ENCODE results near the gene MST1. TPM values are rescaled to one million over a fixed set of nuclear protein-coding genes. Genes with fewer than 3 reads are reported as not detected.
A peak's percentile ranks its signal among the peaks of the same experiment; 100 is the strongest.

MST1 gene
- total and polyA plus RNA-seq, 8 donors = 17.2 to 150 (median 24.7) TPM

GRCh38 chr3:49725906-49726681 is 36.8 kb upstream of the MST1 start:
- 72 to 76% methylated on average over 11 of the region's 11 CpGs for WGBS, 2 donors
- H3K27ac ChIP-seq = no peak overlapping the region

DNA sequence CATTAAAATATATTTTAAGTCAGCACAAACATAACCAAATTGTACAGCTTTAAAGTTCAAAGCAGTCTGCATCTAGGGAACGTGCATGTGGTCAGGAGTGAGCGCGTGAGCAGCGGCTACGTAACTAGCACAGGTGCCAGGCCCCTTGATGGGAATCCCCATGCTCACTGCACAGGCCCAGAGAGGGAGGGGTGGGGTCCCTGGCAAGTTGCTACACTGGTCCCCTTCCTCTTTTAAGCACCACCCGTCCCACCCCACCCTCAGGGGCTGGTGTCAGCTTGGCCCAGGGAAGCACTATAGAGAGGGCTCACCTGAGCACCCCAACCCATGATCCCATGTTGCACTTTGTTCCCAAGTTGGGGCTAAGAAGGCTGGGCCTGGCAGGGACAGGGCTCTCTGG is 35.3 kb upstream of the MST1 start:
- WGBS, 2 donors = 12 to 20% methylated on average over 6 of the region's 6 CpGs
- intact Hi-C loops (cut with DNase I) = no loop called here
- Histone ChIP-seq H3K9me3 (no peaks in the 10 kb centered on the region), H3K4me1 (peaks cover 4 to 17% (median 10%) of the 10 kb centered on the region in 3 donors), H3K4me3 (peak overlapping the region in 3 of 4 donors; percentile 96 to 100 (median 100)), H3K27me3 (no peaks in the 10 kb centered on the region), H3K27ac (peak overlapping the region; percentile 94 to 100 (median 98)), H3K36me3 (peaks cover 0 to 20% (median 10%) of the 10 kb centered on the region in 3 donors)
- ATAC-seq = no peak
- no peak for FAIRE-seq
- TF ChIP-seq, protein P1, sequence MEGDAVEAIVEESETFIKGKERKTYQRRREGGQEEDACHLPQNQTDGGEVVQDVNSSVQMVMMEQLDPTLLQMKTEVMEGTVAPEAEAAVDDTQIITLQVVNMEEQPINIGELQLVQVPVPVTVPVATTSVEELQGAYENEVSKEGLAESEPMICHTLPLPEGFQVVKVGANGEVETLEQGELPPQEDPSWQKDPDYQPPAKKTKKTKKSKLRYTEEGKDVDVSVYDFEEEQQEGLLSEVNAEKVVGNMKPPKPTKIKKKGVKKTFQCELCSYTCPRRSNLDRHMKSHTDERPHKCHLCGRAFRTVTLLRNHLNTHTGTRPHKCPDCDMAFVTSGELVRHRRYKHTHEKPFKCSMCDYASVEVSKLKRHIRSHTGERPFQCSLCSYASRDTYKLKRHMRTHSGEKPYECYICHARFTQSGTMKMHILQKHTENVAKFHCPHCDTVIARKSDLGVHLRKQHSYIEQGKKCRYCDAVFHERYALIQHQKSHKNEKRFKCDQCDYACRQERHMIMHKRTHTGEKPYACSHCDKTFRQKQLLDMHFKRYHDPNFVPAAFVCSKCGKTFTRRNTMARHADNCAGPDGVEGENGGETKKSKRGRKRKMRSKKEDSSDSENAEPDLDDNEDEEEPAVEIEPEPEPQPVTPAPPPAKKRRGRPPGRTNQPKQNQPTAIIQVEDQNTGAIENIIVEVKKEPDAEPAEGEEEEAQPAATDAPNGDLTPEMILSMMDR (IDR thresholded peaks at IDR 0.05) = no peak
- peak in 5 of 6 donors; percentile 31 to 74 (median 56) for DNase-seq

More at GRCh38 chr3:49725906-49726681, 36.8 kb upstream of the MST1 start:
- FAIRE-seq (no peak), ATAC-seq (no peak), DNase-seq (peak in 3 of 6 donors; percentile 34 to 65 (median 50))
- Histone ChIP-seq H3K36me3 (peaks cover 0 to 33% (median 10%) of the 10 kb centered on the region in 3 donors), H3K4me3 (no peak overlapping the region), H3K9me3 (no peaks in the 10 kb centered on the region), H3K4me1 (peaks cover 4 to 14% (median 10%) of the 10 kb centered on the region in 3 donors), H3K27me3 (no peaks in the 10 kb centered on the region)
- intact Hi-C loops (cut with DNase I) = no loop called here
- TF ChIP-seq, protein P1 (IDR thresholded peaks at IDR 0.05) = no peak

- FAIRE-seq = no peak
Observed at GRCh38 chr3:49723628-49724551, 34.6 kb upstream of the MST1 start, which contains the start of gene GMPPB. Gene GMPPB, minus strand, starts transcription at chr3:49723951. Its CDS starts 225 bp downstream, at chr3:49723726.

GRCh38 chr3:49723296-49723627 is 34.0 kb upstream of the MST1 start:
- TF ChIP-seq, protein P1 (IDR thresholded peaks at IDR 0.05) = no peak
- FAIRE-seq = no peak

More at GRCh38 chr3:49723628-49724551, 34.6 kb upstream of the MST1 start, which contains the start of gene GMPPB:
- Histone ChIP-seq H3K27me3 (no peaks in the 10 kb centered on the region), H3K4me3 (peak within 1 kb of the TSS; percentile 90 to 100 (median 98)), H3K9me3 (no peaks in the 10 kb centered on the region), H3K27ac (peak within 1 kb of the TSS; percentile 94 to 100 (median 98)), H3K4me1 (peaks cover 4 to 17% (median 10%) of the 10 kb centered on the region in 3 donors), H3K36me3 (peaks cover 0 to 20% (median 10%) of the 10 kb centered on the region in 3 donors)
- ATAC-seq (peak; percentile 81 to 88 (median 84)), DNase-seq (peak; percentile 97 to 99 (median 98))
- WGBS, 2 donors = 0% methylated on average over 85 to 102 of the region's 102 CpGs
- TF ChIP-seq, protein P1 (IDR thresholded peaks at IDR 0.05) = no peak
- intact Hi-C loops (cut with DNase I) = no loop called here

More at GRCh38 chr3:49723296-49723627, 34.0 kb upstream of the MST1 start:
- no peaks in the 10 kb centered on the region for H3K9me3 ChIP-seq
- H3K27ac ChIP-seq = peak overlapping the region; percentile 94 to 100 (median 98)
- H3K36me3 ChIP-seq = peaks cover 0 to 20% (median 10%) of the 10 kb centered on the region in 3 donors
- intact Hi-C loops (cut with DNase I) = no loop called here
- H3K4me1 ChIP-seq = peaks cover 4 to 17% (median 10%) of the 10 kb centered on the region in 3 donors
- ATAC-seq (peak; percentile 49 to 63 (median 56)), DNase-seq (peak; percentile 76 to 94 (median 83))
- 0% methylated on average over 20 of the region's 20 CpGs for WGBS, 2 donors
- H3K27me3 ChIP-seq = no peaks in the 10 kb centered on the region
- peak overlapping the region; percentile 90 to 100 (median 98) for H3K4me3 ChIP-seq

Data from pancreas (tissue), 10 donors.